Small intestine (tissue), 16 donors: ENCODE results near the gene CEP41. TPM values are rescaled to one million over a fixed set of nuclear protein-coding genes. Genes with fewer than 3 reads are reported as not detected.
A peak's percentile ranks its signal among the peaks of the same experiment; 100 is the strongest.

Experiments
- DNase-seq, 2 donors: peaks; one replicate each; pipeline versions ENCODE4 v3.0.0 to v3.0.0-alpha.2; 2013
- FAIRE-seq: peaks from 2 replicates; lab custom pipeline; 2012; peaks lifted over from hg19 to GRCh38; lab: Jason Lieb, UNC
- H3K27ac ChIP-seq, 3 donors: one replicate each; pipeline ENCODE4 v1.5.1; 2013; ENCODE audit warnings: low read length in 2 of 3, mild to moderate bottlenecking in 2 of 3, control low read depth in 1 of 3, inconsistent platforms in 1 of 3, low read depth in 1 of 3, moderate library complexity in 1 of 3
- H3K27me3 ChIP-seq, 3 donors: one replicate each; pipeline ENCODE4 v1.6.1; 2013; ENCODE audit warnings: low read length in 3 of 3, inconsistent platforms in 1 of 3; ENCODE audit not compliant: control insufficient read depth in 3 of 3, insufficient read depth in 3 of 3
- H3K36me3 ChIP-seq, 3 donors: one replicate each; pipeline ENCODE4 v1.6.1; 2013; ENCODE audit warnings: low read length in 3 of 3, inconsistent platforms in 1 of 3, low read depth in 1 of 3, mild to moderate bottlenecking in 1 of 3, moderate library complexity in 1 of 3; ENCODE audit not compliant: control insufficient read depth in 3 of 3, insufficient read depth in 2 of 3
- H3K4me1 ChIP-seq, 3 donors: one replicate each; pipeline ENCODE4 v1.6.1; 2013; ENCODE audit warnings: low read length in 2 of 3, inconsistent platforms in 1 of 3, low read depth in 1 of 3, mild to moderate bottlenecking in 1 of 3, moderate library complexity in 1 of 3; ENCODE audit not compliant: control insufficient read depth in 3 of 3, insufficient read depth in 2 of 3
- H3K4me3 ChIP-seq, 3 donors: one replicate each; pipeline ENCODE4 v1.5.1; 2013; ENCODE audit warnings: low read length in 3 of 3, control low read depth in 1 of 3, inconsistent platforms in 1 of 3, low read depth in 1 of 3, mild to moderate bottlenecking in 1 of 3, moderate library complexity in 1 of 3
- H3K9me3 ChIP-seq, 2 donors: one replicate each; pipeline ENCODE4 v1.6.1; 2013; ENCODE audit warnings: low read depth in 1 of 2, low read length in 1 of 2; ENCODE audit not compliant: control insufficient read depth in 2 of 2, insufficient read depth in 1 of 2
- WGBS, 3 donors: extraction: QIAGEN DNeasy Blood & Tissue Kit; methylation state at CpG; one replicate each; pipeline ENCODE4 v1.1.7; 2013; 5-methylcytosine and 5-hydroxymethylcytosine counted together
- long read RNA-seq, 10 donors: transcript quantifications; one replicate each; lab custom pipeline, GENCODE V29; 2026
- polyA plus RNA-seq, 4 donors: library from polyadenylated mRNA; stranded (reverse) in 3 of 4; unstranded in 1 of 4; fragments of 200-250 nt in 3 of 4; fragments of 120-200 nt in 1 of 4; gene quantifications; one replicate each; pipeline versions ENCODE4 v1.2.1 to v1.2.3, GENCODE V29; 2013
- donor health status: healthy with polysubstance abuse.
- donor health status: control.
- donor health status: control.
- donor health status: Bipolar disorder and iron deficiency.
- donor health status: healthy.

The CEP41 gene
- 10 to 100 TPM in 1 of 4 donors, 1 to 10 TPM in 2, not detected in 1; 3.0 to 11.8 (median 6.2) TPM for polyA plus RNA-seq
- long read RNA-seq, donor 1, partial matches to known transcripts = 0 of 2 reads
- long read RNA-seq, donor 1, other reads (novel, unspliced or antisense) = 0 of 2 reads
- long read RNA-seq, donor 2 = 0 reads
- long read RNA-seq, donor 3, full-length matches to known transcripts = 2 of 2 reads
- long read RNA-seq, donor 3, partial matches to known transcripts = 0 of 2 reads
- long read RNA-seq, donor 3, other reads (novel, unspliced or antisense) = 0 of 2 reads
- long read RNA-seq, donor 4 = 0 reads
- long read RNA-seq, donor 5, full-length matches to known transcripts = 3 of 3 reads
- long read RNA-seq, donor 5, partial matches to known transcripts = 0 of 3 reads
- long read RNA-seq, donor 5, other reads (novel, unspliced or antisense) = 0 of 3 reads
- long read RNA-seq, donor 6, partial matches to known transcripts = 0 of 1 reads
- long read RNA-seq, donor 6, other reads (novel, unspliced or antisense) = 0 of 1 reads
- long read RNA-seq, donor 7, full-length matches to known transcripts = 9 of 9 reads
- long read RNA-seq, donor 7, partial matches to known transcripts = 0 of 9 reads
- long read RNA-seq, donor 7, other reads (novel, unspliced or antisense) = 0 of 9 reads
- long read RNA-seq, donor 8 = 0 reads
- long read RNA-seq, donor 9 = 0 reads
- long read RNA-seq, donor 10, full-length matches to known transcripts = 9 of 9 reads
- long read RNA-seq, donor 10, partial matches to known transcripts = 0 of 9 reads
- long read RNA-seq, donor 10, other reads (novel, unspliced or antisense) = 0 of 9 reads

DNA sequence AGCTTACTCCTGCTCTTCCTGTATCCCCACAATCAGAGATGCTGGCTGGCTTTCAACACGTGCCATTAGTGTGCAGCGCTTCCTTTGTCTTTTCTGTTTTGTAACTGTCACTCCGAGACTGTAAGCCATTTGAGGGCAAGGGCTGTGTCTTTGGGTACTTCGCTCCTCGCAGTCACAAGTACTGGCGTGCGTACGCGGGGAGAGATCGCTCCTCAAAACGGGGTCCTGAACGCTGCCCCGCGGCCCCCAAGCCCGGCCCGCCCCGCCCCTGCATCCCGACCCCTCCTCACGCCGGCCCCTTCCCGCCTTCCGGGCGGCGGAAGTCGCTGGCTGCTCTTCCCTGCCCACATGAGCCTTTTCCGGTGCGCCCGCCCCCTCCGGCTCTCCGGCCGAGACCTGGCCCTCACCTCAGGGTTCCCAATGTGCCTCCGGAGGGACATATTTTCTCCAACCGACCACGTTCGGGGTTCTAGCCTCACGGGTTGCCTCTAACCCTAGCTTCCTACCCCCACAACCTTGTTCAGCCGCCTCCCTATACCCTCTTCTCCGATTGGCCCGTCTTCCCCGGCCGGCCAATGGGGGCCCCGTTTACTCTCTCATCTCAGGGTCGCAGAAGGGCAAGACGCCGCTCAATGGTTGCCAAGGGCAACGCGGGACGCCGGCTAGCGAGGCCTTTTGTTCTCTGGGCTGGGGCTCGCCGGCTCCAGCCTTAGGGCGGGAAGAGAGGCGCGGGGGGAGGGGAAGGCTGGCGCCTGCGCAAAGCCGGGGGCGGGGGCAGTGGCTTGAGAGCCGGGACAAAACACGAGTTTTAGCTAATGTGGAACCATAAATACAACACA is at the start of gene CEP41:
TSS of gene CEP41 (minus strand) at position 490 of the 839 bp plus-strand sequence. CDS start at position 440, 50 bp downstream.
- H3K9me3 ChIP-seq = peaks cover 0 to 4% of the 10 kb centered on the region in 2 donors
- H3K4me3 ChIP-seq = peak within 1 kb of the TSS; percentile 60 to 97 (median 81)
- DNase-seq = peak; percentile 94 to 99
- H3K4me1 ChIP-seq = peaks cover 0 to 5% (median 4%) of the 10 kb centered on the region in 3 donors
- no peak for FAIRE-seq
- WGBS, 3 donors = 2 to 5% (median 4%) methylated on average over 50 to 61 of the region's 61 CpGs
- no peaks in the 10 kb centered on the region for H3K27me3 ChIP-seq
- peak within 1 kb of the TSS; percentile 38 to 95 (median 92) for H3K27ac ChIP-seq
- H3K36me3 ChIP-seq = no peaks in the 10 kb centered on the region

GRCh38 chr7:130490311-130490791 is 49.5 kb upstream of the CEP41 start:
- Histone ChIP-seq H3K27ac (peak overlapping the region in 1 of 3 donors; percentile 61), H3K9me3 (peaks cover 0 to 18% of the 10 kb centered on the region in 2 donors), H3K4me1 (peaks cover 0 to 32% (median 0%) of the 10 kb centered on the region in 3 donors), H3K27me3 (no peaks in the 10 kb centered on the region), H3K36me3 (peaks cover 0 to 4% (median 0%) of the 10 kb centered on the region in 3 donors), H3K4me3 (peak overlapping the region in 1 of 3 donors; percentile 30)
- FAIRE-seq (no peak), DNase-seq (no peak)
- WGBS, 3 donors = 76 to 87% (median 85%) methylated on average over 21 of the region's 21 CpGs

DNA sequence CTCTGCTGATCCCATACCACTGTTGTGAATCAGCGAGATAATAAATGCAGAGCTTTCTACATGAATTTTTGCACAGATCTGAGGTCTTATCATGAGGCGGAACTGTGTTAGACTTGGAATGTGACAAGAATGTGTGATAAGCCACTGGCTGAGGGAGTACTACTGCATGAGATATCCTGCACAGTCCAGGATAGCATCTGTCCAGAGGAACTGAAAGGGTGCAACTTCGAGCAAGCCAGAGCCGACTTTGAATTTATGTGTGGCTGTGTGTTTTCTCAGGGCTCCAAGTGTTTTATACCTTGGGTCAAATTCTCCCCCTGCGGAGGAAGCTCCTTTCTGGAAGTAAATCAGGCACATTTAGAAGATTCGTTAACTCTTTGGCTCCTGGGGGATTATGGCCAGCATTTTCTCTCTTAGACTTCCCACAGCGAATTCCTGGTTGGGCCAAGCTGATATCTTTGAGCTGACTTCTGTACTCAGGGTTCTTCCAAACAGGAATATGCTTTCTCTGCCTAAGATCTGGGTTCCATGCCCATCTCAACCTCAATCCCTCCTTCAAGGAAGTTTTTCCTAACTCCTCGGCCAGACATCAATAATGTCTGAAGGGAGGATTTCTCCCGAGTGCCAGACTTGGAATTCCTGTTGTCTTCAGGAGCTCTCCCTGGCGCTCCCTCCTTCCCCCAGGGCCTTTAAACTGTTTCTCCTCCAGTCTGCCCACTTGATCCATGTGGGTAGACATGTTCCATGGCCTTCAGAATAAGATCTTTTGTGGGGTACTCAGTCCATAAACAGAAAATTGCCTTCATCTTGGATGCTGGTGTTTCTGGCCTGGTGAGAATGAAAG is 48.5 kb upstream of the CEP41 start:
- peaks cover 0 to 18% of the 10 kb centered on the region in 2 donors for H3K9me3 ChIP-seq
- H3K4me3 ChIP-seq = no peak overlapping the region
- peaks cover 0 to 30% (median 0%) of the 10 kb centered on the region in 3 donors for H3K4me1 ChIP-seq
- peaks cover 0 to 4% (median 0%) of the 10 kb centered on the region in 3 donors for H3K36me3 ChIP-seq
- FAIRE-seq = no peak
- DNase-seq = no peak
- H3K27ac ChIP-seq = peak overlapping the region in 1 of 3 donors; percentile 61
- 75 to 82% (median 78%) methylated on average over 10 of the region's 10 CpGs for WGBS, 3 donors
- H3K27me3 ChIP-seq = no peaks in the 10 kb centered on the region

DNA sequence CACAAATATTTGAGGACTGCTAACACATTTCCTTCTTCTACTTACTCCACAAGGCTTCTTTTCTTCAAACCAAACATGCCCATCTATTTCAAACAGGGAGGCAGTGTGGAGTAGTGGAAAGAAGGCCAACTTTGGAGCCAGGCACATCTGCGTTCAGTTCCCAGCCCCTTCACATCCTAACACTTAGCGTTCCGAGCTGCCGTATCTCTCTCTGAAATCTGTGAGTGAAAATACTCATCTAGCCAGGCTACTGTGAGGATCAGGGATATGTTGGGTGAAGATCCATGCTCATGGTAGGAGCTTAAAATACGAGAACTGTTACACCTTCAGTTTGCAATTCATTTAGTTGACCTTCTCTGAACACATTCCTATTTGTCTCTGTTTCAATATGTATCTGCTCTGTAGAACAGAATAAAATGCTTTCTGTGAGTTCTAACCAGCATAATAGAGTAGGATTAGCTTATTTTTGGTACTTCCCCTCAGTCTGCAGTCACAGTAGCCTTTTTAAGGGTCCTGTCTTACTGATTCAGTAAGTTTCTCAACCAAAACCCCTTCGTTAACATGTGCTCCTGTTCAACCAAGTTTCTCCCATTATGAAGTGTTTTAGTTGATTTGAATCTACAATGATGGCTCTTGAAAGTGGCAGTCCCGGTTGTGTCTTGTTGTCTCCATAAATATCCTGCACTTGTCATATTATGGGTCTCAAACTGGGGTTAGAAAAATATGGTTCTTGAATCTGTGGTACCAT is 47.8 kb upstream of the CEP41 start:
- peaks cover 0 to 4% (median 0%) of the 10 kb centered on the region in 3 donors for H3K36me3 ChIP-seq
- H3K27ac ChIP-seq = peak overlapping the region in 1 of 3 donors; percentile 61
- DNase-seq (no peak), FAIRE-seq (no peak)
- peaks cover 0 to 26% (median 0%) of the 10 kb centered on the region in 3 donors for H3K4me1 ChIP-seq
- no peaks in the 10 kb centered on the region for H3K27me3 ChIP-seq
- peaks cover 0 to 18% of the 10 kb centered on the region in 2 donors for H3K9me3 ChIP-seq
- WGBS, 3 donors = 79 to 90% (median 86%) methylated on average over 7 of the region's 7 CpGs
- no peak overlapping the region for H3K4me3 ChIP-seq

DNA sequence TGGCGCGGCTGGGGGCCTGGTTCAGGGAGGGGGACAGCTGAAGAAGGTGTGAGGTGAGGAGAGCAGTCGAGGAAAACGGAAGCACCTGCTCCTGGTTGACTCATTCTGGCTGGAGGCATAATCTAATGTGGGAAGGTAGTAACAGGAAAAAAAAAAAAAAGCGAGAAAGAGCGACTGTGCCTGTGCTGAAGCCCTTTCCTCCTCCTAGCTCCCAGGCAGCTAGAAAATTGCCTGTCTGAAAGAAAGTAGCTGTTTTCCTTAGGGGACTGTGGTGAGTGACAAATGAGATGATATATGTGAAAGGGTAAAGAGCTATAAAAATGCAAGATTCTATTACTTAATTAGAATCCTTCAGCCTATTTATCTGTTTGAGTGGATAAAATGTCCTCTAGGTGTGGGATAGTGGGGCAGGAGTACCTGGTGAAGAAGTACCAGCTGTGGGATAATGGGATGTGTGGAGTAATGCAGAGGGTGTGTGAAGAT is 46.2 kb upstream of the CEP41 start:
- Histone ChIP-seq H3K36me3 (peaks cover 0 to 4% (median 0%) of the 10 kb centered on the region in 3 donors), H3K27me3 (no peaks in the 10 kb centered on the region), H3K4me3 (peak overlapping the region; percentile 38 to 74 (median 70)), H3K9me3 (peaks cover 0 to 8% of the 10 kb centered on the region in 2 donors), H3K4me1 (peaks cover 0 to 26% (median 0%) of the 10 kb centered on the region in 3 donors), H3K27ac (peak overlapping the region; percentile 87)
- FAIRE-seq (no peak), DNase-seq (no peak)
- WGBS, 3 donors = 8 to 21% (median 17%) methylated on average over 5 to 6 of the region's 6 CpGs

DNA sequence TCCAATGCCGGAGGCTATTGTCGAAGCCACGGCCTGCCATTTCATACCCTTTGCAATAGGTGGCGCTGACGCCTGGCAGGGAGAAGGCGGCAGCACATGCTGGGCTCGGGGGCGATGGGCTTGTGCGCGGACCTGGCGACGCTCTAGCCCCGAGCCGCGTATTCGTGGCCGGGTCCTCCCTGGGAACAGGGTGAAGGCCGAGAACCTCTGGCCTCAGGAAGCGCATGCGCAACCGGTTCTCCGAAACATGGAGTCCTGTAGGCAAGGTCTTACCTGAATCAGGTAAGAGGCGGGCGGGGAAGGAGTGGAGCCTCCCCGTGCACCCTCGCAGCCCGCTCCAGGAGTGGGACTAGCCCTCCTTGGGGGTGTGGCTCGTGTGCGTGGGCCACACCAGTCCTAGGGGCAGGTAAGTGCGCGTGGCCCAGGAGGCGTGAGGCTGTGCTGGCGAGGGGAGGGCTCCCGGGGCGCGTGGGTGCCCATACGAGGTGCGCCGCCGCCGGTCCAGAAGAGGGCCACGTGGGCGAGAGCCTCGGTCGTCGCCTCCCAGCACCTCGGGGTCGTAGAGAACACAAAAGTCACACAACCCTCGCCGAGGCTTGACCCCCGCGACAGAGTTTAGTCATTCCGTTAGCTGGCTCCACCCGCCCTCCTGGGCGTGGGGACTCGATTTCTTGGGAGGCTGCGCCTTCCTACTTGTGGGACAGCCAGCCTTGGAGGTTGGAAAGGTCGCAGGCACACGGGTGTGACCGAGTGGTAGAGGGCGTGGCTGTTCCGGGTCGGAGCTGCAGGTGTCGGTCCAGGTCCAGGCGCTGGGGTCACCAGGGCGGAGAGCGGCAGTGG is 45.5 kb upstream of the CEP41 start:
- Histone ChIP-seq H3K4me1 (peaks cover 0 to 26% (median 0%) of the 10 kb centered on the region in 3 donors), H3K4me3 (peak overlapping the region; percentile 38 to 74 (median 70)), H3K27ac (peak overlapping the region; percentile 87), H3K9me3 (peaks cover 0 to 8% of the 10 kb centered on the region in 2 donors), H3K36me3 (peaks cover 0 to 2% (median 0%) of the 10 kb centered on the region in 3 donors), H3K27me3 (no peaks in the 10 kb centered on the region)
- no peak for FAIRE-seq
- DNase-seq = peak; percentile 91 to 93
- 1 to 9% (median 2%) methylated on average over 63 to 67 of the region's 67 CpGs for WGBS, 3 donors
